C1 segment of cervical spinal cord (tissue), 14 donors: ENCODE results near the gene FAM120B.

Source experiments
- DNase-seq, 14 donors: peaks; one replicate each; lab custom pipeline; 2025; lab: John Stamatoyannopoulos, UW

The FAM120B gene

GRCh38 chr6:170286934-170287265 lies 19.7 kb upstream of the FAM120B start:
- no peak for DNase-seq

DNA sequence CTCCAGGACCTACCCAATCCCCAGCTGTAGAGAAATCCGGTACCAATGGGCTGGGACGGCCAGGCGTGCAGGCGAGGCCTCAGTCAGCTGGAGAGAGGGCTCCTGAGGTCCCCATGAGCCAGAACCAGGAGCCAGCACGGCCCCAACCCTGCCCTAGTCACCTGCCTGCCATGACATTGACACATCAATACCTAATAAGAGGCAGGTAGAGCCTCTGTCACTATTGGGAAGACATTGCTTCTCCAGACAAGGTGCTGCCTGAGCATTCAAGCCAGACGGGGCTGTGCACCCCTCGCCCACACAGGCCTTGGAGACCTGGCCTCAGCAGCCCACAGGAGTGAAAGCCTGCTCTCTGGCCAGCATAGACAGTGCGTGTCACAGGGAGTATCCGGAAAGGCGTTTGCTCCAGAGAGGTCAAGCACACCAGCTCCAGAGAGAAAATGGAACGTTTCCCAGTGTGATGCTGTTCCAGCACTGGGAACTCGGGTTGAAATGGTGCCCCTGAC lies 19.1 kb upstream of the FAM120B start:
- peak in 1 of 14 donors; percentile 17 for DNase-seq

DNA sequence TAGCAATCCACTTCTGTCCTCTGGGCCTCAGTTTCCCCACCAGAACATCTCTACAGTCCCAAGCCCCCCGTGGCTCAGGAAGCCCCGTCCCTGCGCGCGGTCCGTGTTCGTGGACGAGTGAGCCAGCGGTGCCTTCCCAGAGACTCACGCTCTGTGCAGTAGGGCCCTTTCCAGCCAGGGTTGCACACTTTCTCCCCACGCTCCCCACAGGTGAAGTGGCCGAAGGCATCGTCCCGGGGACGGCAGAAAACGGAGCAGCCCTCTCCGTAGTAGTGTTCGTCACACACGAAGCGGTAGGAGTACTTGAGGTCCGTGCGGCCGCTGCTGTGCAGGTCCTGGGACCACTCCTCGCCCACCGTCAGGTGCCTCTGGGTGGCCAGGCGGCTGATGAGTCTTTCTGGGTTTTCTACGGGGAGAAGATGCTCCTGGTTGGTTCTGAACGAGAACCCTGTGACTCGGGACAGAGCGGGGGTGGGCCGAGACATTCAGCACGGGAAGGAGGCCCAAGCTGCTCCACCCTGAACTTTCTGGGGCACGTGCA lies 18.4 kb upstream of the FAM120B start:
- DNase-seq, result no peak

DNA sequence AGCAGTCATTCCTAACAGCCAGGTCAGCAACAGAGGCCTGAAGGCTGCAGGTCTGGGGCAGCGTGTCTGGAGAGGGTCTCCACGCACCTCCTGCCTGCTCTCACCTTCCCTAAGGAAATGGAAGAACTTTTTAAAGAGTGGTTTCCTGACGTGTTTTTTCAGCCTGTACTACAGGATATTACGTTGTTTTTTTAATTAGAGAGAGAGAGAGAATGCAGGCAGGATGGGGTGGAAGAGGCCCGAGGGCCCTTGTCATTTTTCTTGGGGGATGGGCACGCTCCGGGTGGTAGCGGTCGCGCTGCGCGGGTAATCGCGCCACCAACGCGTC lies 17.7 kb upstream of the FAM120B start:
- no peak for DNase-seq

- no peak for DNase-seq
These were observed 17.2 kb upstream of the FAM120B start for GRCh38 chr6:170289180-170289931.

- peak in 1 of 14 donors; percentile 43 for DNase-seq
These were observed 16.6 kb upstream of the FAM120B start for GRCh38 chr6:170289951-170290295.

DNA sequence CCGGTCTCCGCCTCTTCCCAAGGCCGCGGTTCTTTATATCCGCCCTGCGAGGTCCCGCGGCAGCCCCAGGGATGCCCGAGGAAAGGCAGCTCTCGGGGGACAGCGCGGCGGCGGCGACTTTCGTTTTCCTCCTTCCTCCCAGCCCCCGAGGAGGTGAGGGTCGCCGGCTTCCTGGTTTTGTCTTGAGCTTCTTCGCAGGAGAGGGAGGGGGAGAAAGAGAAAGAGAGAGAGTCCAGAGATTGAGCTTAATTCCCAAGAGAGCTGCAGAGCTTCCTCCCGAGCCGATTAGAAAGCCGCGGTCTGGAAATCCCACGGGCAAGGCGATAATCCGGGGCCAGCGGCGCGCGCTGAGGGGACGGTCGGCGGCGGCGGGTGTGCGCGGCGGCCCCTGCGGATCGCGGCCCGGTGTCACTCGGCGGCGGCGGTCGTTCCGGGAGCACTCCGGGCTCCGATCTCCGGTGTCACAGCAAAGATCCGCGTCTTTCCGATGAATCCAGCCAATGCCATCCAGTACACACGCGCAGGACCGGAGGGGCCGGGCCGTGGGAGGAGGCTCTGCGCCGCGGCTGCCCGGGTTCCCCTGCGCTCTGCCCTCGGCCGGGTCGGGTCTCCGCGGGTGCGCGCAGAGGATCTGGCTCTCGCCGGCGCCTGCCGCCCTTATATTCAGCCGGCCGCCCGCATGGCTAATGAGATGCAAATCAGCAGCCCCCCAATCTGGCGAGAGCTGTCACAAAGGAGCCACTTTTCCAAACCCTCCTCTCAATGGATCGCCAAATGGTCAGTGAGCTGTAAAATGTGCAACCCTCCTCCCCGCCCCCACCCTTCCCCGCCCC lies 16.0 kb upstream of the FAM120B start, which contains the start of gene DLL1:
DLL1 (minus strand) TSS at position 783 of the 833 bp plus-strand sequence. CDS start 939 bp downstream, outside the sequence.
- peak in 11 of 14 donors; percentile 9 to 84 (median 74) for DNase-seq

DNA sequence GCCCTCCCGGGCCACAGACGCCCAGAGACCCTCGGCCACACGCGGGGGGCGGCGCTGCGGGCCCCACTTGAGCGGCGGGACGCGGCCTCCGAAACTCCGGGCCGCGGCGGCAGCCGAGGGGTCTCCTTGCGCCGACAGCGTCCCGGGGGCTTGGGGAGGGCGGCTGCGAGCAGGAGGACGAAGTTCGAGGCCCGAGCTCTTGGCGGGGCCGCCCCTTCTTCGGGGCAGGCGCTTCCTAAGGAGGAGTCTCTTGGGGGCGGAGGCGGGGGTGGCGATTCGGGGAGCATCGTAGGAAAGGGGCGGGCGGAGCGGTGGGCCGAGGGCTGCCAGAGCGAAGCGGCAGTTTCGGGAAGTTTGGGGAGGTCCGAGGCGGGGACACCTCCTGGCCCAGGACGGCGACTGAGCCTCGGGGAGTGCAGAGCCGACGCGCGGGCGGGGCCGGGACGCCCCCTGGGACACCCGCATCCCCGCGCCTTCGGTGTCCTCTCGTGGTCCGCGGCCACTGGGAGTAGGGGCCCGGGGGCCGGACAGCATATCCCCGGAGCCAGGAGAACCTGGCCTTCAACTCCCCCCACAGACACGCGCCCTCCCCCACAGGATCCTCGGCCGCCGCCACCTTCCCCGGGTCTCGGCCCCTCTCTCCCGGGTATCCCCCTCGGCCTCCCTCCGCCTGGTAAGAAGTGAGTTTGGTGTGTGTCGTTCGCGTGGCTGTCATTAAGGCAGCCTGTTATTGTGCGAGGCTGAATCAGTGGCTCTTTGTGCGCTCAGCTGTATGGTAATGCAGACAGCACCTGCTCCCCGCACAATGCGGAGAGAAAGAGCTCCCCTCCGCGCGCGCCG lies 15.1 kb upstream of the FAM120B start:
- DNase-seq, result peak in 11 of 14 donors; percentile 37 to 81 (median 71)

DNA sequence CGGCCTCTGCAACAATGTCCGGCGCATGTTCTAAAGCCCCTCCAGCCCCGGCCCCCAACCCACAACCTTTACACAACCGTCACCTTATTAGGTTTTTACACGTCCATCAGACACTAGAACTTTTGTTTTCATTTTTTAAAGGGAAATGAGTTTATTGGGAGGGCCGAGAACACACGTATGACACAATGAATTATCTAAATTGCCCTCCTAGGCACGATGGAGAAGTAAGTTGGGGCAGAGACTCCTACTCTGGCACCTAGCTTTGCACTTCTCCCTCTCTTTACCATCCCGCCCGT lies 14.5 kb upstream of the FAM120B start:
- DNase-seq, result no peak

GRCh38 chr6:170292407-170293158 lies 14.0 kb upstream of the FAM120B start:
- DNase-seq, result peak in 4 of 14 donors; percentile 5 to 52 (median 41)

DNA sequence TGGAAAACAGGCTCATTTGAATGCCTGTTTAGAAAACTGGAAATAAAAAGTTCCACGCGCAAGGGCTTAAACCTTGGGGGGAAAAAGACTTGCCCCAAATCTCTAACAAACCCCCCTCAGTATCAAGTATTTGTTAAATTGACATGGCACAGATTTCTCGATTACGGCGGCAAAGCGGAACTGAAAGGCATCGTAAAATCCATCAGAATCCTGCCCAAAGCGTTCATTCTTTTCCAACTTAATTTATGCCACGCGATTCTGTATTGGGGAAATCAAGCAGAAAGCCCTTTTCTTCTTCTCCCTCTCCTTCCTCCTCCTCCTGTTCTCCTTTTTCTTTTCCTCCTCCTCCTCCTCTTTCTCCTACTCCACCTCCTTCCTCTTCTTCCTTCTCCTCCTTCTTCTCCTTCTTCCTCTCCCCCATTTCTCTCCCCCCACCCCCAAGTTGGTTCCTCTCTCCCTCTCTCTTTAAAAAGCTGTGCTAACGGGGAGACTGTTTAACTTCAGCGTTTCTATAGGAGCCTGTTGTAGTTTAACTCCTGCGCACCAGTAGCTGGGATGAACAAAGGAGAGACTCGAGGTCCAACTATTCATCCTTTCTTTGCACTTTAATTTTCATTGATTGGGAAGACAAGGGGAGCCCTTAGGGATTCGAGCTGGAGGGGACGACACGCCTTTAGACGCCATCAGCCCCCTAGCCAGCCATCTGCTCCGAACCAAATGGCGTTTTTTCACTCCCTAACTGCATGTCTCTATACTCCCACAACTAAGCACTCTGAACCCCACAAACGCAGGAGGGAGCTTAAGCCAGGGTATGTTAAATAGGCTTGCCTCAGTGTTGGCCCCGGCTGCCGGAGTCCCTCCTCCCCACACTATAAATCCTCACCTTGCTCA lies 13.0 kb upstream of the FAM120B start:
- DNase-seq, result no peak

- no peak for DNase-seq
These were observed 12.2 kb upstream of the FAM120B start for GRCh38 chr6:170294298-170294730.

DNA sequence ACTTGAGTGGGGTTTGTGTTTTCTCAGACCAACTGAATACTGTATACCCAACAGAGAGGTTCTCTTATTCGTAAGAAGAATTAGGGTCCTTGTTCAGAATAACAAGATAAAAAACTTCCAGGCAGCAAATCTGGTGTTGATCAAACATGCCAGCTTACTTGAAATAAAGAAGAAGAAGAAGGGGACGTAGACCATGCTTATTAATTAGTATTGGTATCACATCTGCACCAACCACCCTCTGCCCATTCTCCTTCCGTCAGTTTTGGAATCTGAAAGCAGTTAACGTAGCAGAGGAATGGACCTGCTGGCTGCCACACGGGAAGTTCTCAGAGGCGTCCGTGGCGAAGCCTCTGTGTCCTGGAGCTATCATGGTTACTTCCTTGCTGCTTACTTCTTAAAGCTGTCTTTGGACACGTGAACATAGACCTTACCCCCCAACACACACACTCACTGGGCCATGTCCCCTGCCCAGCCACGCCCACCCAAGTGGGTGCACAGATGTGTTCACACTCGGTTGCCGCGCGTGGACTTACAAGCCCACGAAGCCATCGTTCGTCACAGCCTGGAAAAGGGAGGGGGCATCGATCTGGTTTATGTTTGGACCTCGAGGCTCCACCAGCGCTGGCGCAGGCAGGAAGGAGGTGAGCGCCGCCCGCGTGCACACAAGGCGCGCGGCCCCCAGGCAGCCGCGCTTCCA lies 11.6 kb upstream of the FAM120B start:
- DNase-seq, result no peak

GRCh38 chr6:170295510-170296422 lies 10.8 kb upstream of the FAM120B start:
- peak in 3 of 14 donors; percentile 20 to 56 (median 39) for DNase-seq

- DNase-seq, result no peak
These were observed 10.2 kb upstream of the FAM120B start for GRCh38 chr6:170296423-170296745.

DNA sequence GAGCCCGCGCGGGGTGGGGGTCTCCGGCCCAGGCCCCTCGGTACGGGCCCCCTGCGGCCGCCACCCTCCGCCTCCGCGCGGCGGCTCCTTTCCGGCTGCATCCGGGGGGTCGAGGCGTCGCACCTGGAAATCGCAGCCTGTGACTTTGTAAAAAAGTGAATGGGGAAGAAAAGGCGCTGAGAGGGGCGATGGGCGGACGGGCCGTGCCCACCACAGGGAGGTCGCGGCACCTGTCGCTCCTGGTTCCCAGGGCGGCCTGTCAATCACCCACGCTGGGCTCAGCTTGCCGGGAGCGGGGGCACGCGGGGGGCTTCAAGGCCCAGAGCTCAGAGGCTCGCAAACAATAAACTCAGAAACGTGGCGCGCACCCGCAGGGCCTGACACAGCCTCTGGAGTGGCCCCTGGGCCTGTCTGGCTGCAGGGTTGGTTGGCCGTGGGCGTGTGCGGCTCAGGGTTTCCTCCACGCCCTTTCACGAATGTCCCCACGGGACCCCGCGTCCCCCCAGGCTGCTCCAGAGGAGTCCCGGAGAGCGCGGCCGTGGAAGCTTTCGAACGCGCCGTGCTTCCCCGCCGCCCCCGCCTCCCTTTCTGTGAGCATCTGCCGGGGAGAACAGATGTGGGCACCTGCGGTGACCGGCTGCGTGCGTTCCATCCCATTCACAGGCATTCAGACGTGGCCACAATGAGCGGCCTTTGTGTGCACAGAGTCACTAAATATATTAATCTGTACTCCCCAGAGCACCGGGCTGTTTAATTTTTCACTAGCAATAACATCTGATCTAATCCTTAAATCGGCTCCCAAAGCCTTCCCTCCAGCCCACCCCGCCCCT lies 9.6 kb upstream of the FAM120B start:
- peak in 5 of 14 donors; percentile 51 to 77 (median 66) for DNase-seq

DNA sequence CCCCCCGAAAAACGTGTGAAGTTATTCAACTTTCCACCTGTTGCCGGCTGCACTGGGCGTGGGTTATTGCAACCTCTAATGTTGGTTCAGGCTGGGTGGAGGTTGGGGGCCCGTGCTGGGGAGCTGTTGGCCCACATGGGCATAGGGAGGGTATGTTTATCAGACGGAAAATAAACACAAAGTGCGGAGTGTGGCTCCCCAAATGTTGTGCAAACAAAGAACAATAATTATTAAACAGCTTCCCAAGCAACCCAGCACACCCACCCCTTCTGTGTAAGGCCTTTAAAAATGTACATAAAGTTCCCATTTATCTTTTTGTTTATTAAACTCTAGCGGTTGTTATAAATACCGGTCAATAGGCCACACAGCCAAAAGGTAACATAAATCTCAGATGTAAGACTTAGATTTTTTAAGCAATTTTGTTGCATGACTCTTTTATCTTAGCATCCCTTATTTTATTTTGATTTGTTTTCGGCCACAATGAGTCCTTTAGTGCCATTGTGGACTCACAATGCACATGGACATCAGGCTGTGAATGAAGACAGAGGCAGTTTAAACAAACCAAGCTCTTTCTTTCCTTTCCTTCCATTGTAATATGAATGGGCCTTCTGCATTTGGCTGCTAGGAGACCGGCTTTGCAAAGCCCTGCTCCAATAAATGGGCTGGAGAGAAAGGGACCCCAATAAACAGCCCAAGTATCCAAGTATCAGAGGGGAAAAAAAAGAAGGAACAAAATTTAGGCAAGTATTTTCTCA lies 8.8 kb upstream of the FAM120B start:
- peak in 3 of 14 donors; percentile 66 to 77 (median 71) for DNase-seq
